ENCODE data around the gene VIM. TPM values are rescaled to one million over a fixed set of nuclear protein-coding genes. Genes with fewer than 3 reads are reported as not detected.

Gene VIM
- 1,000 to 10,000 TPM; 1,217 to 1,243 TPM for total RNA-seq
- 513 TPM for polyA plus RNA-seq

- peak within 1 kb of the TSS; percentile 98 for H3K27ac ChIP-seq (ENCODE audit: low read depth, low read length)
- no peaks in the 10 kb centered on the region for H3K27me3 ChIP-seq (ENCODE audit: insufficient read depth, low read length, poor library complexity, severe bottlenecking)
- peaks cover 23% of the 10 kb centered on the region for H3K36me3 ChIP-seq (ENCODE audit: insufficient read depth, low read length)
- Mint-ChIP-seq H3K9me3 (no peaks in the 10 kb centered on the region), H3K27ac (peak within 1 kb of the TSS; percentile 95 to 100 (median 99)), H3K27me3 (peaks cover 0 to 7% of the 10 kb centered on the region in 2 donors), H3K36me3 (peaks cover 0 to 64% (median 4%) of the 10 kb centered on the region in 3 donors), H3K4me3 (peak within 1 kb of the TSS; percentile 90 to 99 (median 96)), H3K4me1 (peaks cover 48 to 70% (median 57%) of the 10 kb centered on the region in 3 donors)
- peak; percentile 78 to 93 (median 79) for DNase-seq
- CTCF ChIA-PET: interaction anchor here (1.0 to 6.5 kb wide), 7 partner anchors 10 to 399 kb away, joined by 3 to 71 read pairs (median 3); partner anchors contain the start of gene TRDMT1
- H3K9me3 ChIP-seq (ENCODE audit: low read length): no peaks in the 10 kb centered on the region
- H3K4me1 ChIP-seq (ENCODE audit: insufficient read depth, low read length): peaks cover 40% of the 10 kb centered on the region
- peak within 1 kb of the TSS; percentile 67 for H3K4me3 ChIP-seq (ENCODE audit: low read length)
- POLR2A ChIA-PET: interaction anchor here (1.1 to 5.0 kb wide), 10 partner anchors 17 to 440 kb away, joined by 3 to 67 read pairs (median 6); partner anchors contain the start of genes RSU1 and TRDMT1
These were observed at the start of gene VIM for GRCh38 chr10:17228091-17229015. Gene VIM (plus strand): TSS chr10:17228241. CDS start chr10:17229423, 1,182 bp downstream.

GRCh38 chr10:17179002-17179401 is 49.0 kb upstream of the VIM start:
- Histone ChIP-seq H3K4me3 (ENCODE audit: low read length) (no peak overlapping the region), H3K4me1 (ENCODE audit: insufficient read depth, low read length) (peaks cover 6% of the 10 kb centered on the region), H3K9me3 (ENCODE audit: low read length) (no peaks in the 10 kb centered on the region), H3K27me3 (ENCODE audit: insufficient read depth, low read length, poor library complexity, severe bottlenecking) (no peaks in the 10 kb centered on the region), H3K36me3 (ENCODE audit: insufficient read depth, low read length) (no peaks in the 10 kb centered on the region), H3K27ac (ENCODE audit: low read depth, low read length) (no peak overlapping the region)
- POLR2A ChIA-PET: interaction anchor here (0.6 kb wide), 1 partner anchor 10 kb away, joined by 3 read pairs; no protein-coding TSS in a partner anchor
- Mint-ChIP-seq H3K4me1 (peaks cover 8 to 25% (median 18%) of the 10 kb centered on the region in 3 donors), H3K27me3 (no peaks in the 10 kb centered on the region), H3K36me3 (peaks cover 0 to 2% (median 0%) of the 10 kb centered on the region in 3 donors), H3K27ac (peak overlapping the region in 2 of 8 donors; percentile 0 to 42), H3K4me3 (no peak overlapping the region), H3K9me3 (no peaks in the 10 kb centered on the region)
- CTCF ChIA-PET: interaction anchor here (1.2 to 2.4 kb wide), 2 partner anchors 12 to 28 kb away, joined by 3 to 6 read pairs; no protein-coding TSS in a partner anchor
- DNase-seq: no peak

GRCh38 chr10:17181110-17181509 is 46.9 kb upstream of the VIM start:
- Mint-ChIP-seq H3K4me1 (peaks cover 1 to 14% (median 13%) of the 10 kb centered on the region in 3 donors), H3K27ac (peak overlapping the region in 2 of 8 donors; percentile 78 to 81), H3K36me3 (no peaks in the 10 kb centered on the region), H3K4me3 (no peak overlapping the region), H3K27me3 (no peaks in the 10 kb centered on the region), H3K9me3 (no peaks in the 10 kb centered on the region)
- CTCF ChIA-PET: no interaction called here
- Histone ChIP-seq H3K4me1 (ENCODE audit: insufficient read depth, low read length) (peaks cover under 1% of the 10 kb centered on the region), H3K27me3 (ENCODE audit: insufficient read depth, low read length, poor library complexity, severe bottlenecking) (no peaks in the 10 kb centered on the region), H3K4me3 (ENCODE audit: low read length) (no peak overlapping the region), H3K9me3 (ENCODE audit: low read length) (no peaks in the 10 kb centered on the region), H3K36me3 (ENCODE audit: insufficient read depth, low read length) (no peaks in the 10 kb centered on the region), H3K27ac (ENCODE audit: low read depth, low read length) (no peak overlapping the region)
- no peak for DNase-seq
- POLR2A ChIA-PET: no interaction called here

DNA sequence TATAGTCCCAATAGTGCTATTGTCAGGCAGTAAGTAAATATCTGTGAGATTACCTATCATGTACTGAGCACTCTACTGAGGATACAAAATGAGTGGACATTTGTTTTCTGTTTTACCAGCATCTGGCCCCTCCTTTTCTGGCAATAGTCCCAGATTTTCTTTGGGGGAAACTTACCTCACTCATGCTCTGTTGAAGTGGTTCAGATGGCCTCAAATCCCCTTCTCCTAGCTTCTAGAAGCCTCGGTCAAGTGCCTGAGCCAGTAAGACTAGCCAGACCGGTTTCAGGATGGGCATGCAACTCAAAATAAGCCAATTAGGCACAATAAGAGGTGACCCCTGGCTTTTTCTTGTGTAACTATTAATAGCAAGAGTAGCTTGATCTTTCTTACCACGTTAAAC is 46.3 kb upstream of the VIM start:
- Mint-ChIP-seq H3K4me1 (peaks cover 1 to 12% (median 9%) of the 10 kb centered on the region in 3 donors), H3K36me3 (no peaks in the 10 kb centered on the region), H3K27me3 (no peaks in the 10 kb centered on the region), H3K27ac (no peak overlapping the region), H3K9me3 (no peaks in the 10 kb centered on the region), H3K4me3 (no peak overlapping the region)
- ChIA-PET POLR2A (interaction anchor here (1.4 kb wide), 1 partner anchor 47 kb away, joined by 4 read pairs; the partner anchor contains the start of gene VIM), CTCF (interaction anchor here (1.0 kb wide), 1 partner anchor 10 kb away, joined by 4 read pairs; no protein-coding TSS in a partner anchor)
- Histone ChIP-seq H3K27me3 (ENCODE audit: insufficient read depth, low read length, poor library complexity, severe bottlenecking) (no peaks in the 10 kb centered on the region), H3K9me3 (ENCODE audit: low read length) (no peaks in the 10 kb centered on the region), H3K4me3 (ENCODE audit: low read length) (no peak overlapping the region), H3K4me1 (ENCODE audit: insufficient read depth, low read length) (no peaks in the 10 kb centered on the region), H3K27ac (ENCODE audit: low read depth, low read length) (no peak overlapping the region), H3K36me3 (ENCODE audit: insufficient read depth, low read length) (no peaks in the 10 kb centered on the region)
- no peak for DNase-seq

DNA sequence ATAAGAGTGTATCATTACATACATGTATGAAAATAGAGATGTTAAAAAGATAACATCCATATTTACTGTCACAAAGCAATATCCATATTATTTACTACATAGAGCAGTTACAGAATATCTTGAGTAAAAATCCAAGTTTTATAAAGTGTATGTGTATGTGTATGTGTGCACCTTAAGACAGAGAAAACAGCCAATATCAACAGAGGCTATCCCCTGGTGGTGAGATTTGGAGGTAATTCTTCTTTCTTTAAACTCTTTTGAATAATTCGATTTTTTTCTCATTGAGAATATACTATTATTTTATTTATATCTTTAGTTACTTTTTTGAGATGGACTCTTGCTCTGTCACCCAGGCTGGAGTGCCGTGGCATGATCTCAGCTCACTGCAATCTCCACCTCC is 44.9 kb upstream of the VIM start:
- ChIA-PET POLR2A (no interaction called here), CTCF (no interaction called here)
- no peak for DNase-seq
- Histone ChIP-seq H3K4me1 (ENCODE audit: insufficient read depth, low read length) (no peaks in the 10 kb centered on the region), H3K9me3 (ENCODE audit: low read length) (no peaks in the 10 kb centered on the region), H3K36me3 (ENCODE audit: insufficient read depth, low read length) (no peaks in the 10 kb centered on the region), H3K4me3 (ENCODE audit: low read length) (no peak overlapping the region), H3K27me3 (ENCODE audit: insufficient read depth, low read length, poor library complexity, severe bottlenecking) (no peaks in the 10 kb centered on the region), H3K27ac (ENCODE audit: low read depth, low read length) (no peak overlapping the region)
- H3K27me3 Mint-ChIP-seq: no peaks in the 10 kb centered on the region
- no peak overlapping the region for H3K4me3 Mint-ChIP-seq
- peaks cover 1 to 9% (median 7%) of the 10 kb centered on the region in 3 donors for H3K4me1 Mint-ChIP-seq
- peaks cover 0 to 2% (median 0%) of the 10 kb centered on the region in 3 donors for H3K36me3 Mint-ChIP-seq
- H3K27ac Mint-ChIP-seq: no peak overlapping the region
- no peaks in the 10 kb centered on the region for H3K9me3 Mint-ChIP-seq

DNA sequence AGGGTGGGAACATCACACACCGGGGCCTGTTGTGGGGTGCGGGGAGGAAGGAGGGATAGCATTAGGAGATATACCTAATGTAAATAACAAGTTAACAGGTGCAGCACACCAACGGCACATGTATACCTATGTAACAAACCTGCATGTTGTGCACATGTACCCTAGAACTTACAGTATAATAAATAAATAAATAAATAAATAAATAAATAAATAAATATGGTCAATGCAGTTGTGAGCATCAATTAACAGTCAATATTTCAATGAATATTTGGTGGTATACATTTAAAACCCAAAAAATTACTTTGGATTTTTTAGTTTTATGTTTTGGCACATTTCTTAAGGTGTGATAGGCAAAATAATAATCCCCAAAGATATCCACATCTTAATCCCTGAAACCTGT is 42.2 kb upstream of the VIM start:
- peaks cover 0 to 4% (median 3%) of the 10 kb centered on the region in 3 donors for H3K36me3 Mint-ChIP-seq
- no peak overlapping the region for H3K4me3 Mint-ChIP-seq

GRCh38 chr10:17188644-17189172 is 39.3 kb upstream of the VIM start:
- no peak for DNase-seq
- H3K9me3 ChIP-seq (ENCODE audit: low read length): no peaks in the 10 kb centered on the region
- H3K27ac ChIP-seq (ENCODE audit: low read depth, low read length): no peak overlapping the region
- Mint-ChIP-seq H3K27me3 (no peaks in the 10 kb centered on the region), H3K27ac (no peak overlapping the region), H3K9me3 (no peaks in the 10 kb centered on the region), H3K4me3 (no peak overlapping the region), H3K4me1 (peaks cover 4 to 13% (median 5%) of the 10 kb centered on the region in 3 donors), H3K36me3 (peaks cover 0 to 13% (median 3%) of the 10 kb centered on the region in 3 donors)
- H3K36me3 ChIP-seq (ENCODE audit: insufficient read depth, low read length): no peaks in the 10 kb centered on the region
- ChIA-PET CTCF (no interaction called here), POLR2A (no interaction called here)
- no peak overlapping the region for H3K4me3 ChIP-seq (ENCODE audit: low read length)
- no peaks in the 10 kb centered on the region for H3K27me3 ChIP-seq (ENCODE audit: insufficient read depth, low read length, poor library complexity, severe bottlenecking)
- H3K4me1 ChIP-seq (ENCODE audit: insufficient read depth, low read length): no peaks in the 10 kb centered on the region

More for the DNA sequence above, 42.2 kb upstream of the VIM start:
- no peaks in the 10 kb centered on the region for H3K9me3 ChIP-seq (ENCODE audit: low read length)
- peaks cover 6 to 13% (median 11%) of the 10 kb centered on the region in 3 donors for H3K4me1 Mint-ChIP-seq
- no peaks in the 10 kb centered on the region for H3K4me1 ChIP-seq (ENCODE audit: insufficient read depth, low read length)
- no peak overlapping the region for H3K27ac ChIP-seq (ENCODE audit: low read depth, low read length)
- no peaks in the 10 kb centered on the region for H3K27me3 Mint-ChIP-seq
- no peak for DNase-seq
- no peak overlapping the region for H3K27ac Mint-ChIP-seq
- no peaks in the 10 kb centered on the region for H3K9me3 Mint-ChIP-seq
- no peaks in the 10 kb centered on the region for H3K27me3 ChIP-seq (ENCODE audit: insufficient read depth, low read length, poor library complexity, severe bottlenecking)
- ChIA-PET POLR2A (no interaction called here), CTCF (no interaction called here)
- H3K4me3 ChIP-seq (ENCODE audit: low read length): no peak overlapping the region
- H3K36me3 ChIP-seq (ENCODE audit: insufficient read depth, low read length): no peaks in the 10 kb centered on the region

- Mint-ChIP-seq H3K27ac (peak overlapping the region in 3 of 8 donors; percentile 4 to 62 (median 12)), H3K36me3 (peaks cover 0 to 13% (median 3%) of the 10 kb centered on the region in 3 donors), H3K4me3 (no peak overlapping the region), H3K27me3 (no peaks in the 10 kb centered on the region), H3K4me1 (peaks cover 4 to 10% (median 7%) of the 10 kb centered on the region in 3 donors), H3K9me3 (no peaks in the 10 kb centered on the region)
- no peaks in the 10 kb centered on the region for H3K9me3 ChIP-seq (ENCODE audit: low read length)
- no peak overlapping the region for H3K27ac ChIP-seq (ENCODE audit: low read depth, low read length)
- CTCF ChIA-PET: no interaction called here
- H3K27me3 ChIP-seq (ENCODE audit: insufficient read depth, low read length, poor library complexity, severe bottlenecking): no peaks in the 10 kb centered on the region
- H3K4me3 ChIP-seq (ENCODE audit: low read length): no peak overlapping the region
- H3K36me3 ChIP-seq (ENCODE audit: insufficient read depth, low read length): no peaks in the 10 kb centered on the region
- no peak for DNase-seq
- POLR2A ChIA-PET: no interaction called here
- no peaks in the 10 kb centered on the region for H3K4me1 ChIP-seq (ENCODE audit: insufficient read depth, low read length)
These were observed 37.4 kb upstream of the VIM start for GRCh38 chr10:17190602-17191001.

Data from CD8-positive, alpha-beta memory T cell (primary cell).